Stimulated activated CD8-positive, alpha-beta memory T cell treated with anti-CD3 and anti-CD28 coated beads, Interleukin-4, amount 100 ng/mL, for 1 hour (primary cell): ENCODE results near the gene SMIM41.

Source experiments
- DNase-seq, 2 donors: peaks; one replicate each; pipeline ENCODE4 v3.0.0-alpha.2; 2020; ENCODE audit warnings: low read depth in 2 of 2, low spot score in 1 of 2

Gene SMIM41

DNA sequence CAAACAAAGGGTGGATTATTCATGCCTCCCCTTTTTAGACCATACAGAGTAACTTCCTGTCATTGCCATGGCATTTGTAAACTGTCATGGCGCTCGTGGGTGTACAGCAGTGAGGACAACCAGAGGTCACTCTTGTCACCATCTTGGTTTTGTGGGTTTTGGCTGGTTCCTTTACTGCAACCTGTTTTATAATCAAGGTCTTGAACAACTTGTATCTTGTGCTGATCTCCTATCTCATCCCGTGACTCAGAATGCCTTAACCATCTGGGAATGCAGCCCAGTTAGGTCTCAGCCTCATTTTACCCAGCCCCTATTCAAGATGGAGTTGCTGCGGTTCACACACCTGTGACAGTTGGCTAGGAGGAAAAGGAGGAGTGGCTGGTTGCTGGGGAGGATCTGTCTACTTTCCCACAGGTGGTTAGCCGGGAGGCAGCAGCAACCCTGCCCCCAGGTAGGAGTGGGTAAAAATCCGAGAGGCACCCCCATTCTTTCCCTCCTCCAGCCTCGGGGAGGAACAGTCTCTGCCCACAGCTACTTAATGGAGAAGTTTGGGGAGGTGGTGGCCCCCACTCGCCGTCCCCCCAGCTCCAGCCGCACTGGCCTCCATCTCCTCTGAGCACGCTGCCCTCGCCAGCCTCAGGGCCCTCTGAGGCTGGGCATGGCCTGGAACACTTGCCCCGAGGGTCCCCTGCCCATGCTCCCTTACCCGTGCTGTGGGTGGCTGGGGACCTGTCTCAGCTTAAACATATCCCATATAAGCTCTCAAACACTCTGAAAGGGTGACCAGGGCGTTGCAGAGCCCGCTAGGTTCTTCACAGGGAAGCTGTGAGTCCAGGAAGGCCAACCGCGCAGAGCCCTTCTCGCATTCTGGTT, 41.7 kb downstream of the SMIM41 start:
- no peak for DNase-seq

- DNase-seq, result peak in 1 of 2 donors; percentile 39
Observed at GRCh38 chr12:52121824-52122539, 42.5 kb downstream of the SMIM41 start.

GRCh38 chr12:52122540-52122871, 43.0 kb downstream of the SMIM41 start:
- no peak for DNase-seq

GRCh38 chr12:52122904-52123303, 43.4 kb downstream of the SMIM41 start:
- DNase-seq, result no peak

GRCh38 chr12:52123487-52124186, 44.1 kb downstream of the SMIM41 start:
- no peak for DNase-seq

GRCh38 chr12:52125476-52125900, 46.0 kb downstream of the SMIM41 start:
- DNase-seq, result no peak

DNA sequence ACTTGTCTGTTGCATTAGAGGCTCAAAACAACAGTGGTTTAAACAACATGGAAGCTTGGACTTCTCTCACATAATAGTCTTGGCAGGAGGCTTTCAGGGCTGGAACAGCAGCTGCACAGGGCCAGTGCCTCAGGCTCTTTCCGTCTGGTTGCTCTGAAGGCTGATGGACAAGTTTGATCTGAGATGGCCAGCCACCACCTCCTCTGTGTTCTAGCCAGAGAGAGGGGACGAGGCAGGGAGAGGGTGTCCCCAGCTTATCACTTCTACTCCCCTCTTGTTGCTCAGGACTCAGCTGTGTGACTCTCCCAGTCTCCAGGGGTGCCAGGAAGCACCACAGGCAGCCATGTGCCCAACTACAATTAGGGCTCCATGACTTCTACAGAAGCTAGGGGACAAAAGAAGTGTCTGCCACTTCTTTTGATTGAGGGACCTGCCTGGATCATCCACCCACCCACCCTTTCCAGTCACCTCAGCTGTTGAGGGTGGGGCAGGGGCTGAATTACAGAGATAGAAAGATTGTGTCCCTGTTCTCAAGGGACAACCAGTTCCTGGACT, 46.6 kb downstream of the SMIM41 start:
- no peak for DNase-seq

GRCh38 chr12:52126605-52127578, 47.4 kb downstream of the SMIM41 start:
- no peak for DNase-seq

DNA sequence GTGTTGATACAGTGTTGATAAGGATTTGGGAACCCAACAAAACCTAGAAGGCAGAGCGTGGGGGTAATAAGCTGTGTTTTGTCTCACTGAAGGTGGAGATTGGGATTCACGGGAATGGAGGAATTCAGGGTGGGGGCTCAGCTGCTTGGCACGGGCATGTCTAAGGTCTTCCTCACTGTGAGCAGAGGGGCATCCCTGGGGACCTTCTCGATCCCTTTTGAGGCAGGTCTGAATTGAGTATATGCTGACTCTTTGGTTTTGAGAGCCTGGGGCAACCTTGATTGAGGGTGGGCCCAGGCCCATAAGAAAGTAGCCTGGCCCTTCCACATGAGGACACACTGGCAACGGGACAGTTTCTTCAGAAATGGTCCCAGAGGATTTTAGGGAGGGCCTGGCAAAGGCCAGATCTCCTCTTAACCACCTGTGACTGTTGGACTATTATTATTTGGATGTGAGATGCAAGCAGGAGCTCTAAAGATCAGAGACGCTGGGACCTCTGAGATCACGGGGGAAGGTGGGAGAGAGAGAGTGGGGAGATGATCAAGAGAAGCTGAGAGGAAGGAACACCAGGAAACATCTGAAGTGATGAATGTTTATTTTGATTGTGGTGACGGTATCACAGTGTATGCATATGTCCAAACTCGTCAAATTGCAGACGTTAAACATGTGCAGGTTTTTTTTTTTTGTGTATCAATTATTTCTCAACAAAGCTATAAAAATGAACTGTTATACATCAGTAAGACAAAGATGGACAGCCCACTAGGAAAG, 48.4 kb downstream of the SMIM41 start:
- no peak for DNase-seq

DNA sequence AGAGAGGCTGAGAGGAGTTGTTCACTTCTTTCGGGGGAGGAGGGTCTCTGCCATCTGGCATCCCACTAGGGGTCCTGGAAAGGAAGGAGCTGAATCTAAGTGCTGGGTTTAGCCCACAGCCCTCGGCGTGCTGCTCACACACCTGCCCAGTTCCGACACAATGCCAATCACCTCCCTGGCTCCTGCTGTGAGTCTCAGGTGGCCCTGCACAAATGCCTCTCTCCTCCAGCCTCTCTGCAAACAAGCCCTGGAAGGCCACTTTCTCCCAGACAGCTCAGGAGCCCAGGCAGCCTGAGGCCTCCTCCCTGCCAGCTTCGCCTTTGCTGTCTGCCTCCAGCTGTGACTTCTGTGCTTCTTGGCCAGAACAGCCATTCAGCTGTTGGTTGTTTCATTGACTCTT, 51.2 kb downstream of the SMIM41 start:
- DNase-seq, result no peak

GRCh38 chr12:52132754-52133161, 53.3 kb downstream of the SMIM41 start:
- no peak for DNase-seq

DNA sequence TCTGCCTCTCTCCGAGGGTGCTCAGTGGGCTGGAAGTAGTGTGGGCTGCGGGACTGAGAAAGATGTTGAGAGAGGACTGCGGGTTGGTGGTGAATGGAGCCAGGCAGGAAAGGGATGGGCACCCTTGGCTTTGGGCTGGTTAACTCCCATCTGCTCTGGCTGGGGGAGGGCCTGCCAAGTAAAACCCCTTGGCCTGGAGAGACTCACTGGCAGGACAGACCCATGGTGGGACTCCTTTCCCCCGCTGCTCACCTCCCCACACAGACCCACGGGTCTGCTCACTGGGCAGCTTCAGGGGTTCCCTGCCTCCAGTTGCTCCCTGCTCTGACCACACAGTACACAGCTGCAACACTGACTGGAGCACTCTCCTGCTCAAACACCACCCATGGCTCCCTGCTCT, 58.2 kb downstream of the SMIM41 start:
- no peak for DNase-seq

GRCh38 chr12:52139147-52139546, 59.6 kb downstream of the SMIM41 start:
- DNase-seq, result no peak

- no peak for DNase-seq
Observed at GRCh38 chr12:52139579-52140062, 60.1 kb downstream of the SMIM41 start.

- no peak for DNase-seq
Observed at GRCh38 chr12:52141306-52141705, 61.8 kb downstream of the SMIM41 start.

DNA sequence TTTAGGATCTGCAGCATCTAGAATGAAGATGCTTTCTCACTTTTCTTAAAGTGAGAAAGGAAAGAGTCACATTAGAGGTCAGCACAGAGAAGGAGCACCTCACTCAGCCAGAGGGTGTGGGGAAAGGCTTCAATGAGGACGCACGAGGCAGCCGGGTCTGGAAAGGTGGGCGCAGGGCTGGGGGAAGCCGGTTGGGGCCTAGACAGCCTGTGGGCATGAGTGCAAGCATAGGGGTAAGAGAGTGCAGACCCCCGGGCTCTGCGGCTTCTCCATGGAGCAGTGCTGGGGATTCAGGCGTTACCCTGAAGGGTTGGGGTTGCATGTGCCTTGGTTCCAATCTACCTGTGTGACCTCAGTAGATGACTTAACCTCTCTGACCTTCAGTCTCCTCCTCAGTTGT, 62.4 kb downstream of the SMIM41 start:
- no peak for DNase-seq

DNA sequence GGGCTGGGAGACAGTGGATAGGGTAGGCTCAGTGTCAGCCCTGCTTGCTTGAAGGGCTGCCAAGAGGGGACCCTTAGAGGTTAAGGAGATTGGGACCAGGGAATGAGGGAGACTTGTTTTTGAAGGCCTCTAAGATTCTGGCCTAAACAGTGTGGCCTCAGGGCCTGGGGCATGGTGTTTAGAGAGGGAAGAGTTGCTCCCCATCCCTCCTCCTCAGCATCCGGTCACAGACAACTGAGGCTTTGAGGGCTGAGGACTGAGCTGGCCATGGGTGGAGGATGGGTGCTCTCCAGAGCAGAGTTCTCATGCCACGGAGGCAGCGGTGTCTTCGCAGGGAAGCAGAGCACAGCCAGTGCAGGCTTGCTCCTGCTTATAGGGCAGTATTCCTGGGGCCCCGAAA, 62.9 kb downstream of the SMIM41 start:
- no peak for DNase-seq

- no peak for DNase-seq
Observed at GRCh38 chr12:52144512-52145227, 65.2 kb downstream of the SMIM41 start.
